HTR-8/SVneo (cell line): ENCODE data around the gene USP6NL.
A peak's percentile ranks its signal among the peaks of the same experiment; 100 is the strongest.

Experiments
- DNase-seq: peaks from one replicate; pipeline ENCODE4 v3.0.0; 2011; ENCODE audit warnings: low spot score, mixed read lengths; ENCODE audit not compliant: insufficient read length
- FAIRE-seq: peaks from 2 replicates; lab custom pipeline; 2011; peaks lifted over from hg19 to GRCh38; lab: Jason Lieb, UNC

Gene USP6NL

GRCh38 chr10:11557513-11557912, 53.9 kb downstream of the USP6NL start:
- DNase-seq (no peak), FAIRE-seq (no peak)

- no peak for FAIRE-seq
- no peak for DNase-seq
These were observed 55.9 kb downstream of the USP6NL start for GRCh38 chr10:11555556-11555955.

- no peak for FAIRE-seq
These were observed 57.6 kb downstream of the USP6NL start for GRCh38 chr10:11553773-11554381.

GRCh38 chr10:11551916-11552602, 59.4 kb downstream of the USP6NL start:
- DNase-seq (peak; percentile 56), FAIRE-seq (peak; percentile 80)

More at GRCh38 chr10:11553773-11554381, 57.6 kb downstream of the USP6NL start:
- DNase-seq, result no peak

- FAIRE-seq (peak; percentile 31), DNase-seq (no peak)
These were observed 60.3 kb downstream of the USP6NL start for GRCh38 chr10:11551104-11551503.

GRCh38 chr10:11548768-11549099, 62.7 kb downstream of the USP6NL start:
- FAIRE-seq (no peak), DNase-seq (no peak)

DNA sequence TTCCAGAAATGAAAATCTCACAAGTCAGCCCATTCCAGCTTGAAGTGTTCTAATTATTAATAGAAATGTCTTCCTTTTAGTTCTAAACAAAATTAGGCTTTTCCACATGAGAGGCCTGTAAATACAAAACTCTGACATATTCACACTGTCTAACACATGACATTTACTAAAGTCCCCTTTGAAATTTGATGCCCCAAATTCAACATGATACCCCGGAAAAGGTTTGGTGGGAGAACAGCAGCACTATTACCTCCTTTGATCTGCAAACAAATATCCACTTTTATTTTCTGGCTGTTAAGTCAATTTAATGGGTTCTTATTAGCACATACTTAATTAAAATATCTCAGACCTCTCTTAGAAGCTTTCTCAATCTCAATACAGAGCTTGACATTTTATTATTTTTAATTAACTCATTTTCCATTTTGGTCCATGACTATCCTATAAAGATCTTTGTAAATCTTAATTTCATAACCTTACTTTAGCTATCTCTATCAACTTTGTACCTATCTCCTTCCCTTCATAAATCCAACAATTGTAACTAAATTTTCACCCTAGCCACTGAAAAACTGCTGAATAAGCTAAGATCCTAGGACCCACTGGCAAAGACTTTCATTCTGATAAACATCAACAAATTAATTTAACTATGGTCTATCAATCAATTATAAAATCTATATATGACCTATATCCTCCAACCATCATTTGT, 63.2 kb downstream of the USP6NL start:
- DNase-seq, result no peak
- FAIRE-seq, result no peak

- FAIRE-seq (no peak), DNase-seq (no peak)
These were observed 64.9 kb downstream of the USP6NL start for GRCh38 chr10:11546581-11546980.

DNA sequence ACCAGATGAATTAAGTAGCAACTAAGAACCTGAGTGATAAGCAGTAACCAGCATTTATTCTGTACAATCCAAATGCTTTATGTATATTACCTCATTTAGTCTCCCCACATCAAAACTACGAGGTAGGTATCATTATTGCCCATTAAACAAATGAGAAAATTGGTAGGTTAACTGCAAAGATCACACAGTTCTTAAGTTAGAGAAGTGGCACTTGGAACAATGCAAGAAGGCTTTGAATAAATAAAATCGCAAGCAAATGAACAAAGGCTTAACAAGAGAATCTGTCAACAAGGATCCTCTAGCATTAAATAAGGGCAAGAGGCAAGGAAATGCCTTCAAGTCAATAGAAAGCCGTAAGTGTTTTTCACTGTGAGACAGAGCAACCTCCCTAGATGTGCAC, 70.2 kb downstream of the USP6NL start:
- FAIRE-seq (no peak), DNase-seq (no peak)

GRCh38 chr10:11539191-11539868, 72.1 kb downstream of the USP6NL start:
- DNase-seq, result no peak
- no peak for FAIRE-seq

GRCh38 chr10:11538834-11539190, 72.6 kb downstream of the USP6NL start:
- DNase-seq, result no peak
- FAIRE-seq, result no peak

DNA sequence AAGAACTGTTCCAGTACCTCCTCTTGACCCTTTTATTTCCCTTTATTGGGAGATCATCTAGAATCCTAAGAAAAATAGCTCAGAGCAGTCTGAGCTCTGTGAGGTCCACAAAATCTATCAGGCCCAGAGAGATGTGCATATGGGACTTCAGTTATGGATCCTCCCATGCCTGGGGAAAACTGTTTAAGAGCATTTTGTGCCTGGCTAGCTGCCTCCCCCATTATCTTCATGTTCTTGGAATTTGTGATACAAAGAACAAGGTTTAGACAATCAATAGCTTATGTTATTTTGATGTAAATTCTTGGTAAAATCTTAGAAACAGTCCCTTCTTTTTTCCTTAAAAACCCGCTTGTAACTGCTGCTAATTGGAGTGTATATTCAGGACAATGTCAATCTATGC, 75.2 kb downstream of the USP6NL start:
- DNase-seq, result no peak
- no peak for FAIRE-seq

- FAIRE-seq (no peak), DNase-seq (no peak)
These were observed 76.0 kb downstream of the USP6NL start for GRCh38 chr10:11535346-11535959.

- no peak for DNase-seq
- no peak for FAIRE-seq
These were observed 78.1 kb downstream of the USP6NL start for GRCh38 chr10:11533328-11533781.

DNA sequence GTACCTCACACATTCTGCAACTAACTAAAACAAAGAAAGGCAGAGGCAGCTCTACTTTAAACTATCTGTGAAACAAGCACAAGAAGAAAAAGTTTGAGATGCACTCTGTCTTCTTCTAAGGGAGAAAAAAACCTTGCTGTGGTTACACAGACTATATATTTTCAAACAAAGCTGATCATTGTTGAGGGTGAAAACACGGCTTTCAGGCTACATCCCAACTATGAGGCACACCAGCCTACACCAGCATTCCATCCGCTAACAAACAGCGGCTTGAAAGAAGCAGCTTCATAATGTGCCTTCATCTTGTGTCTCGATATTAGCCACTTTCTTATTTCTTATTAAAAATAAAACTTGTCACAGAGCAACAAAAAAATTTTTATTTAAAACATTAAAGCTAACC, 79.1 kb downstream of the USP6NL start:
- DNase-seq (no peak), FAIRE-seq (no peak)

DNA sequence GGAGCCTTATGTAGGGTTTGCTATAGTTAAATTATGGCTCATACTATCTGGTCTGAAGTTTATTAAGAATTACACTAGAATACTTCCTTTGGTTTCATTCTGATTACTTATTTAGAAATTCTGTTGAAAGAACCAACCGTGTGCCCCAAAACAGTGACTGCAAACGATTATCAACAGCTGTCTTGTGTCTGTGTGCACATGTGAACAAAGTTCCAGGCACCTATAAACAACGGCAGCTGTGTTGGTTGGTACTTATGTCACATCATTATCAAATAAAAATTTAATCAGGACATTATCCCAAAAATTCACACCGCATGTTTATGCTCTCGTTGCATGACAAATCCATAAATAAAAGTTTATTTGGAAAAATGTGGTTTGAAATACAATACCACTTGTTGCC, 80.6 kb downstream of the USP6NL start:
- no peak for DNase-seq

GRCh38 chr10:11529276-11529903, 82.1 kb downstream of the USP6NL start:
- FAIRE-seq, result no peak
- DNase-seq, result no peak

More for the DNA sequence above, 80.6 kb downstream of the USP6NL start:
- no peak for FAIRE-seq

- DNase-seq (no peak), FAIRE-seq (no peak)
These were observed 83.2 kb downstream of the USP6NL start for GRCh38 chr10:11528286-11528685.

DNA sequence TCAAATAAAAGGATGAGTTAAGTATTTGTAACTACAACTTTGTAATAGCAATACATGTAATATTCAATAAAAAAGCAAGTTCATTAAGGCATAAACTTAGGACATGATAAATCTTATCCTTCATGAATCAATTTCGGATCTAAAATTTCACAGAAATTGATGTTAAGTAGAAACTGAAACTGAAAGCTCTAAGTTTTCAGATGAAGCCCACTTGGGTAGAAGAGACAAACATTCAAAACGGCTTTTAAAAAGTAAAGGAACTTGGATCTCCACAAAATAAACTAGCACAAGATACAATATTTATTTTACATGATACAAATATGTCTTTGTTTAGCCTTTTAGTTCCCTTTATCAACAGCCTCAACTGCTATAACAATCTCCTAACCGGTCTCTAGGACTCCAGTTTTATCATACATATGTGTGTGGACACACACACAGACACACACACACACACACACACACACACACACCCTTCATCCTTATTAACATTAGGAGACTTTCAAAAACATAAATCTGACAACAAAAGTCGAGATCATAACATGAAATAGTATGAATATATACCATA, 83.7 kb downstream of the USP6NL start:
- DNase-seq (no peak), FAIRE-seq (no peak)

GRCh38 chr10:11527068-11527467, 84.4 kb downstream of the USP6NL start:
- FAIRE-seq (no peak), DNase-seq (no peak)
